CD14-positive monocyte (primary cell): ENCODE measurements around the gene MDP1. TPM values are rescaled to one million over a fixed set of nuclear protein-coding genes. Genes with fewer than 3 reads are reported as not detected.

Experiments
- DNase-seq, 3 donors: peaks; one replicate each; pipeline ENCODE4 v3.0.0-alpha.2; 2011 to 2022
- H2AFZ ChIP-seq: 2 replicates; pipeline ENCODE4 v1.6.0; 2012; ENCODE audit warnings: mild to moderate bottlenecking, low read depth, low read length, inconsistent platforms; ENCODE audit not compliant: insufficient read depth, poor library complexity, severe bottlenecking
- H3K27ac ChIP-seq, 2 donors: 1 replicate in 1 of 2; 2 replicates in 1 of 2; pipeline ENCODE4 v1.5.1; 2012 to 2013; ENCODE audit warnings: low read length in 2 of 2, control low read depth in 1 of 2, inconsistent platforms in 1 of 2, low read depth in 1 of 2, mild to moderate bottlenecking in 1 of 2
- H3K27me3 ChIP-seq, 2 donors: one replicate each; pipeline versions ENCODE4 v1.6.0 to v1.6.1; 2011 to 2013; ENCODE audit warnings: low read length in 2 of 2; ENCODE audit not compliant: control insufficient read depth in 2 of 2, insufficient read depth in 2 of 2
- H3K36me3 ChIP-seq, 2 donors: replicated peaks in 1 of 2; 1 replicate in 1 of 2; 2 replicates in 1 of 2; pipeline versions ENCODE4 v1.5.1 to v1.6.1; 2012 to 2013; ENCODE audit warnings: low read length in 2 of 2, control low read depth in 1 of 2, inconsistent platforms in 1 of 2, mild to moderate bottlenecking in 1 of 2; ENCODE audit not compliant: insufficient read depth in 2 of 2, control insufficient read depth in 1 of 2
- H3K4me1 ChIP-seq, 2 donors: 1 replicate in 1 of 2; 2 replicates in 1 of 2; pipeline versions ENCODE4 v1.5.1 to v1.6.1; 2012 to 2013; ENCODE audit warnings: low read length in 2 of 2, control low read depth in 1 of 2, inconsistent platforms in 1 of 2, mild to moderate bottlenecking in 1 of 2, moderate library complexity in 1 of 2; ENCODE audit not compliant: insufficient read depth in 2 of 2, control insufficient read depth in 1 of 2
- H3K4me2 ChIP-seq: replicated peaks from 2 replicates; pipeline ENCODE3; 2012; ENCODE audit warnings: low read length, moderate library complexity, mild to moderate bottlenecking; ENCODE audit not compliant: poor library complexity, severe bottlenecking; ENCODE audit errors: extremely low read depth
- H3K4me3 ChIP-seq, 3 experiments: fragments of 200-600 bp in 1 of 3; sonication (generic) in 1 of 3; replicated peaks in 1 of 3; 1 replicate in 2 of 3; 2 replicates in 1 of 3; pipeline ENCODE4 v1.5.1; 2011 to 2013; ENCODE audit warnings: low read length in 3 of 3, mild to moderate bottlenecking in 3 of 3, control low read depth in 2 of 3, low read depth in 2 of 3, inconsistent platforms in 1 of 3, moderate library complexity in 1 of 3
- H3K79me2 ChIP-seq: 2 replicates; pipeline ENCODE4 v1.6.0; 2012; ENCODE audit warnings: mild to moderate bottlenecking, control low read depth, inconsistent platforms, low read length, moderate library complexity; ENCODE audit not compliant: insufficient read depth
- H3K9ac ChIP-seq: 2 replicates; pipeline ENCODE4 v1.6.0; 2017; ENCODE audit warnings: low read length, mild to moderate bottlenecking; ENCODE audit not compliant: insufficient read depth, poor library complexity, severe bottlenecking
- H3K9me3 ChIP-seq, 2 donors: replicated peaks in 1 of 2; 1 replicate in 1 of 2; 2 replicates in 1 of 2; pipeline versions ENCODE4 v1.5.1 to v1.6.1; 2012 to 2013; ENCODE audit warnings: low read length in 2 of 2, control low read depth in 1 of 2; ENCODE audit not compliant: control insufficient read depth in 1 of 2, insufficient read depth in 1 of 2
- H4K20me1 ChIP-seq: 2 replicates; pipeline ENCODE4 v1.6.0; 2012; ENCODE audit warnings: mild to moderate bottlenecking, low read length, control low read depth, moderate library complexity; ENCODE audit not compliant: insufficient read depth
- H3K27ac Mint-ChIP-seq, 7 donors: one replicate each; pipeline ENCODE4 v1.8.0; 2020; ENCODE audit warnings: mild to moderate bottlenecking in 7 of 7, mixed read lengths in 7 of 7, moderate library complexity in 6 of 7, inconsistent platforms in 2 of 7
- H3K27me3 Mint-ChIP-seq, 3 donors: one replicate each; pipeline ENCODE4 v1.8.0; 2021 to 2022; ENCODE audit warnings: low read depth in 3 of 3, mild to moderate bottlenecking in 3 of 3, mixed read lengths in 3 of 3, moderate library complexity in 3 of 3, inconsistent platforms in 1 of 3
- H3K36me3 Mint-ChIP-seq, 2 donors: one replicate each; pipeline ENCODE4 v1.8.0; 2020; ENCODE audit warnings: mixed read lengths in 2 of 2, inconsistent platforms in 1 of 2, mild to moderate bottlenecking in 1 of 2
- H3K4me1 Mint-ChIP-seq: one replicate; pipeline ENCODE4 v1.8.0; 2020; ENCODE audit warnings: mild to moderate bottlenecking, mixed read lengths
- H3K4me3 Mint-ChIP-seq, 2 donors: one replicate each; pipeline ENCODE4 v1.8.0; 2020; ENCODE audit warnings: mild to moderate bottlenecking in 2 of 2, mixed read lengths in 2 of 2, moderate library complexity in 1 of 2
- H3K9me3 Mint-ChIP-seq, 7 donors: one replicate each; pipeline ENCODE4 v1.8.0; 2020 to 2022; ENCODE audit warnings: mixed read lengths in 7 of 7, mild to moderate bottlenecking in 6 of 7, moderate library complexity in 6 of 7, inconsistent platforms in 2 of 7
- CTCF ChIP-seq: fragments of 200-600 bp; IDR thresholded peaks from one replicate; pipeline ENCODE4 v1.8.0; 2022; ENCODE audit warnings: antibody characterized with exemption, mild to moderate bottlenecking
- WGBS: methylation state at CpG from one replicate; pipeline ENCODE4 v1.1.5; 2013; ENCODE audit warnings: missing lambda C conversion rate; ENCODE audit not compliant: insufficient coverage; 5-methylcytosine and 5-hydroxymethylcytosine counted together
- intact Hi-C, 2 donors: fragments of 100-400 bp; cut with micrococcal nuclease; formaldehyde crosslinking; loops; one replicate each; pipeline versions ENCODE4 v1.15.0 to v1.15.1; 2023
- polyA plus RNA-seq, 3 donors: library from polyadenylated mRNA; depleted of rRNA in 1 of 3; unstranded in 2 of 3; stranded (reverse) in 1 of 3; fragments of 300-500 nt in 2 of 3; fragments of >200 nt in 1 of 3; fragmentation: Illumina TruSeq in 2 of 3; gene quantifications; 1 replicate in 2 of 3; 2 replicates in 1 of 3; pipeline ENCODE4 v1.2.3, GENCODE V29; 2012 to 2021

The MDP1 gene
- polyA plus RNA-seq, 3 donors: 17.5 to 49.6 (median 37.5) TPM

- peak overlapping the region; percentile 54 for H2AFZ ChIP-seq
These were observed 27.5 kb upstream of the MDP1 start for GRCh38 chr14:24243336-24243836.

More at GRCh38 chr14:24243336-24243836, 27.5 kb upstream of the MDP1 start:
- TF ChIP-seq CTCF: no peak
- no peaks in the 10 kb centered on the region for H3K27me3 ChIP-seq
- H3K4me2 ChIP-seq: peak overlapping the region; percentile 80
- peak overlapping the region; percentile 85 for H3K9ac ChIP-seq
- peak overlapping the region; percentile 48 to 82 (median 78) for H3K4me3 ChIP-seq
- DNase-seq: peak; percentile 51 to 84 (median 70)
- H3K36me3 ChIP-seq: peaks cover 27 to 33% of the 10 kb centered on the region in 2 donors
- H3K27ac Mint-ChIP-seq: peak overlapping the region; percentile 99 to 100 (median 100)
- peak overlapping the region; percentile 94 to 98 for H3K27ac ChIP-seq
- WGBS: 4% methylated on average over 4 of the region's 10 CpGs
- peaks cover 29 to 37% of the 10 kb centered on the region in 2 donors for H3K36me3 Mint-ChIP-seq
- peak overlapping the region; percentile 90 to 97 for H3K4me3 Mint-ChIP-seq
- intact Hi-C loops: loop anchor here (2.0 to 10.0 kb wide), 4 partner anchors 27 to 191 kb away; partner anchors contain the start of genes DHRS1 (in 1 of the 2), NOP9 (in 1 of the 2) and RABGGTA (in 1 of the 2)
- peaks cover 37% of the 10 kb centered on the region for H4K20me1 ChIP-seq
- H3K9me3 Mint-ChIP-seq: peaks cover 0 to 2% (median 0%) of the 10 kb centered on the region in 7 donors
- no peaks in the 10 kb centered on the region for H3K9me3 ChIP-seq
- no peaks in the 10 kb centered on the region for H3K27me3 Mint-ChIP-seq
- H3K4me1 ChIP-seq: peaks cover 50 to 76% of the 10 kb centered on the region in 2 donors
- H3K79me2 ChIP-seq: peaks cover 38% of the 10 kb centered on the region
- H3K4me1 Mint-ChIP-seq: peaks cover 61% of the 10 kb centered on the region
